Mesendoderm (in vitro differentiated cells): ENCODE results near the gene CLDN2.
A peak's percentile ranks its signal among the peaks of the same experiment; 100 is the strongest.

Experiments used
- DNase-seq: peaks from one replicate; pipeline ENCODE4 v3.0.0; 2013
- H2AK5ac ChIP-seq: 2 replicates; pipeline ENCODE4 v1.6.1; 2013; ENCODE audit warnings: low read length, inconsistent platforms
- H2BK120ac ChIP-seq: 2 replicates; pipeline ENCODE4 v1.6.1; 2013; ENCODE audit warnings: low read depth, mild to moderate bottlenecking, low read length, moderate library complexity, mixed read lengths
- H2BK15ac ChIP-seq: replicated peaks from 2 replicates; pipeline ENCODE4 v1.6.1; 2013; ENCODE audit warnings: low read depth, mild to moderate bottlenecking, moderate library complexity
- H2BK5ac ChIP-seq: 2 replicates; pipeline ENCODE4 v1.6.1; 2013; ENCODE audit warnings: low read length, inconsistent platforms
- H3K18ac ChIP-seq: 2 replicates; pipeline ENCODE4 v1.6.1; 2013; ENCODE audit warnings: mild to moderate bottlenecking, low read length, mixed read lengths
- H3K23ac ChIP-seq: one replicate; pipeline ENCODE4 v1.6.1; 2013; ENCODE audit warnings: low read length
- H3K27ac ChIP-seq: 2 replicates; pipeline ENCODE4 v1.5.1; 2013; ENCODE audit warnings: low read depth, mild to moderate bottlenecking, inconsistent platforms, low read length, moderate library complexity
- H3K27me3 ChIP-seq: 2 replicates; pipeline ENCODE4 v1.6.1; 2013; ENCODE audit warnings: low read length, control low read depth, mild to moderate bottlenecking, inconsistent platforms; ENCODE audit not compliant: insufficient read depth, poor library complexity
- H3K36me3 ChIP-seq: 2 replicates; pipeline ENCODE4 v1.6.1; 2013; ENCODE audit warnings: low read length, inconsistent platforms; ENCODE audit not compliant: control insufficient read depth, insufficient read depth
- H3K4ac ChIP-seq: one replicate; pipeline ENCODE4 v1.6.1; 2013; ENCODE audit warnings: low read depth, mild to moderate bottlenecking, low read length, moderate library complexity
- H3K4me1 ChIP-seq: 2 replicates; pipeline ENCODE4 v1.6.1; 2013; ENCODE audit warnings: low read depth, low read length, inconsistent platforms; ENCODE audit not compliant: control insufficient read depth
- H3K4me2 ChIP-seq: 2 replicates; pipeline ENCODE4 v1.6.1; 2013; ENCODE audit warnings: low read length
- H3K4me3 ChIP-seq: 2 replicates; pipeline ENCODE4 v1.5.1; 2013; ENCODE audit warnings: mild to moderate bottlenecking, low read length
- H3K56ac ChIP-seq: one replicate; pipeline ENCODE4 v1.6.1; 2013; ENCODE audit warnings: low read length
- H3K79me1 ChIP-seq: 2 replicates; pipeline ENCODE4 v1.6.1; 2013; ENCODE audit warnings: low read length, inconsistent platforms
- H3K79me2 ChIP-seq: 2 replicates; pipeline ENCODE4 v1.6.1; 2013; ENCODE audit warnings: mild to moderate bottlenecking, low read length; ENCODE audit not compliant: control insufficient read depth, insufficient read depth
- H3K9ac ChIP-seq: 2 replicates; pipeline ENCODE4 v1.6.1; 2013; ENCODE audit warnings: low read length, inconsistent platforms
- H4K5ac ChIP-seq: one replicate; pipeline ENCODE4 v1.6.1; 2013; ENCODE audit warnings: low read length
- H4K8ac ChIP-seq: one replicate; pipeline ENCODE4 v1.6.1; 2013; ENCODE audit warnings: low read depth, mild to moderate bottlenecking, control low read depth, low read length, moderate library complexity
- WGBS: extraction: QIAGEN DNeasy Blood & Tissue Kit; methylation state at CpG from one replicate; pipeline ENCODE4 v1.1.7; 2013; ENCODE audit warnings: low lambda C conversion rate, missing lambda C conversion rate; ENCODE audit not compliant: insufficient coverage; ENCODE audit errors: extremely low coverage; 5-methylcytosine and 5-hydroxymethylcytosine counted together

The CLDN2 gene

GRCh38 chrX:106899841-106900240 lies 20.4 kb upstream of the CLDN2 start:
- WGBS = no CpG with 5 or more reads among the region's 1 CpG
- no peaks in the 10 kb centered on the region for H3K27me3 ChIP-seq
- H3K4ac ChIP-seq = no peak overlapping the region
- H4K8ac ChIP-seq = no peak overlapping the region
- no peaks in the 10 kb centered on the region for H3K36me3 ChIP-seq
- no peak overlapping the region for H4K5ac ChIP-seq
- no peak overlapping the region for H3K9ac ChIP-seq
- H3K18ac ChIP-seq = no peak overlapping the region
- no peak for DNase-seq
- H2BK5ac ChIP-seq = no peak overlapping the region
- H2AK5ac ChIP-seq = no peak overlapping the region
- no peak overlapping the region for H3K23ac ChIP-seq
- H3K56ac ChIP-seq = no peak overlapping the region
- no peaks in the 10 kb centered on the region for H3K79me2 ChIP-seq
- no peak overlapping the region for H3K4me3 ChIP-seq
- no peak overlapping the region for H3K27ac ChIP-seq
- no peak overlapping the region for H2BK120ac ChIP-seq
- H3K4me2 ChIP-seq = no peak overlapping the region
- no peaks in the 10 kb centered on the region for H3K4me1 ChIP-seq
- H2BK15ac ChIP-seq = no peak overlapping the region
- H3K79me1 ChIP-seq = no peaks in the 10 kb centered on the region

GRCh38 chrX:106901341-106901740 lies 18.9 kb upstream of the CLDN2 start:
- DNase-seq = no peak
- Histone ChIP-seq H2BK120ac (no peak overlapping the region), H2BK5ac (no peak overlapping the region), H4K5ac (no peak overlapping the region), H2BK15ac (no peak overlapping the region), H3K9ac (no peak overlapping the region), H3K79me1 (no peaks in the 10 kb centered on the region), H3K4me2 (no peak overlapping the region), H3K4ac (peak overlapping the region; percentile 75), H3K79me2 (no peaks in the 10 kb centered on the region), H2AK5ac (no peak overlapping the region), H3K36me3 (no peaks in the 10 kb centered on the region), H3K23ac (no peak overlapping the region), H3K27ac (no peak overlapping the region), H3K27me3 (no peaks in the 10 kb centered on the region), H3K4me1 (no peaks in the 10 kb centered on the region), H3K18ac (no peak overlapping the region), H3K4me3 (no peak overlapping the region), H4K8ac (no peak overlapping the region), H3K56ac (no peak overlapping the region)
- WGBS = no CpG with 5 or more reads among the region's 3 CpGs

- no peak overlapping the region for H2BK5ac ChIP-seq
- H3K27ac ChIP-seq = no peak overlapping the region
- no peak overlapping the region for H4K5ac ChIP-seq
- peak overlapping the region; percentile 68 for H3K18ac ChIP-seq
- no peak overlapping the region for H4K8ac ChIP-seq
- no CpG with 5 or more reads among the region's 4 CpGs for WGBS
- H3K4me1 ChIP-seq = no peaks in the 10 kb centered on the region
- H3K79me1 ChIP-seq = no peaks in the 10 kb centered on the region
- no peaks in the 10 kb centered on the region for H3K36me3 ChIP-seq
- no peak overlapping the region for H3K4me2 ChIP-seq
- H3K4me3 ChIP-seq = no peak overlapping the region
- DNase-seq = no peak
- no peak overlapping the region for H3K56ac ChIP-seq
- H3K9ac ChIP-seq = no peak overlapping the region
- H3K79me2 ChIP-seq = no peaks in the 10 kb centered on the region
- H3K4ac ChIP-seq = peak overlapping the region; percentile 75
- no peak overlapping the region for H2BK15ac ChIP-seq
- no peak overlapping the region for H2BK120ac ChIP-seq
- H3K27me3 ChIP-seq = no peaks in the 10 kb centered on the region
- H2AK5ac ChIP-seq = no peak overlapping the region
- no peak overlapping the region for H3K23ac ChIP-seq
Measured at GRCh38 chrX:106901781-106902219, 18.4 kb upstream of the CLDN2 start.

GRCh38 chrX:106902684-106903083 lies 17.5 kb upstream of the CLDN2 start:
- Histone ChIP-seq H3K27me3 (no peaks in the 10 kb centered on the region), H3K4ac (no peak overlapping the region), H3K9ac (no peak overlapping the region), H2BK120ac (no peak overlapping the region), H3K36me3 (no peaks in the 10 kb centered on the region), H3K79me1 (no peaks in the 10 kb centered on the region), H3K79me2 (no peaks in the 10 kb centered on the region), H4K5ac (no peak overlapping the region), H3K23ac (no peak overlapping the region), H2BK5ac (no peak overlapping the region), H2AK5ac (no peak overlapping the region), H2BK15ac (no peak overlapping the region), H3K4me1 (no peaks in the 10 kb centered on the region), H3K56ac (no peak overlapping the region), H3K18ac (no peak overlapping the region), H3K4me3 (no peak overlapping the region), H3K27ac (no peak overlapping the region), H3K4me2 (no peak overlapping the region), H4K8ac (no peak overlapping the region)
- no CpG with 5 or more reads among the region's 2 CpGs for WGBS
- DNase-seq = no peak

- Histone ChIP-seq H3K4me2 (no peak within 1 kb of the TSS), H3K4ac (no peak within 1 kb of the TSS), H3K36me3 (no peaks in the 10 kb centered on the region), H3K23ac (no peak within 1 kb of the TSS), H3K79me2 (no peaks in the 10 kb centered on the region), H3K79me1 (no peaks in the 10 kb centered on the region), H2AK5ac (no peak within 1 kb of the TSS), H3K9ac (no peak within 1 kb of the TSS), H3K56ac (no peak within 1 kb of the TSS), H4K8ac (no peak within 1 kb of the TSS), H3K18ac (peak within 1 kb of the TSS; percentile 68), H4K5ac (no peak within 1 kb of the TSS), H3K27ac (no peak within 1 kb of the TSS), H2BK5ac (no peak within 1 kb of the TSS), H3K4me3 (no peak within 1 kb of the TSS), H3K4me1 (no peaks in the 10 kb centered on the region), H2BK120ac (peak within 1 kb of the TSS; percentile 6), H3K27me3 (no peaks in the 10 kb centered on the region), H2BK15ac (no peak within 1 kb of the TSS)
- DNase-seq = peak; percentile 60
- no CpG with 5 or more reads among the region's 1 CpG for WGBS
Measured at GRCh38 chrX:106903291-106903824, 16.8 kb upstream of the CLDN2 start, which contains the start of gene RIPPLY1. TSS of gene RIPPLY1 (minus strand) at chrX:106903341. CDS start at chrX:106903287, 54 bp downstream.
